ENCODE results near the gene MAP4K4. TPM values are rescaled to one million over a fixed set of nuclear protein-coding genes. Genes with fewer than 3 reads are reported as not detected.

Gene MAP4K4
- total and polyA plus RNA-seq, 2 of the 13 experiments (the other 11 are each of a cell fraction or from before 2014, with no cell fraction given), result 105 to 264 TPM

- TF ChIP-seq FOXP4 (CRISPR knock-in tag; IDR thresholded peaks at IDR 0.05), result no peak
- TF ChIP-seq ARHGAP35 (CRISPR knock-in tag; IDR thresholded peaks at IDR 0.05; ENCODE audit: borderline replicate concordance), result 0 out of 2 replicates have a peak, but pooled peaks have one; percentile 16
- TF ChIP-seq ZMYM4 (CRISPR knock-in tag; IDR thresholded peaks at IDR 0.05), result peak; percentile 75; the same call in 1 of the 2 replicates
- TF ChIP-seq U2AF2 (IDR thresholded peaks at IDR 0.05; ENCODE audit: low read depth, low read length), result no peak
- peak; percentile 69; the same call in 1 of the 2 replicates for TF ChIP-seq EEA1 (CRISPR knock-in tag; IDR thresholded peaks at IDR 0.05; ENCODE audit: borderline replicate concordance)
- peak; percentile 86 for TF ChIP-seq RFX5 (IDR thresholded peaks at IDR 0.05; ENCODE audit: low read depth, low read length)
- TF ChIP-seq ZFP37 (CRISPR knock-in tag; IDR thresholded peaks at IDR 0.05; ENCODE audit: borderline replicate concordance), result no peak
- peak; percentile 64 for TF ChIP-seq ZNF205 (CRISPR knock-in tag; IDR thresholded peaks at IDR 0.05)
- TF ChIP-seq AGO2 (optimal IDR thresholded peaks at IDR 0.05; ENCODE audit: low read depth, low read length), result peak; percentile 42
- TF ChIP-seq THAP9 (CRISPR knock-in tag; IDR thresholded peaks at IDR 0.05; ENCODE audit: borderline replicate concordance), result no peak
- TF ChIP-seq ZNF530 (CRISPR knock-in tag; IDR thresholded peaks at IDR 0.05; ENCODE audit: low read depth), result no peak
- peak; percentile 29 for TF ChIP-seq ZEB1 (IDR thresholded peaks at IDR 0.05; ENCODE audit: insufficient replicate concordance, low read depth)
- TF ChIP-seq ATF3 (CRISPR knock-in tag; IDR thresholded peaks at IDR 0.05), result 0 out of 2 replicates have a peak, but pooled peaks have one; percentile 6
- peak; percentile 77 for TF ChIP-seq ZNF331 (CRISPR knock-in tag; IDR thresholded peaks at IDR 0.05)
- TF ChIP-seq POLR2AphosphoS5 (IDR thresholded peaks at IDR 0.05; ENCODE audit: low read depth, low read length), result peak; percentile 43; the same call in 1 of the 2 replicates
- TF ChIP-seq POGZ (CRISPR knock-in tag; IDR thresholded peaks at IDR 0.05), result peak; percentile 73; the same call in 1 of the 2 replicates
- TF ChIP-seq SNRNP70 (IDR thresholded peaks at IDR 0.05; ENCODE audit: low read depth, low read length), result no peak
- TF ChIP-seq ZNF703 (CRISPR knock-in tag; IDR thresholded peaks at IDR 0.05; ENCODE audit: borderline replicate concordance), result no peak
- TF ChIP-seq KDM3A (CRISPR knock-in tag; IDR thresholded peaks at IDR 0.05; ENCODE audit: low read depth), result 0 out of 2 replicates have a peak, but pooled peaks have one; percentile 45
- TF ChIP-seq ZNF251 (CRISPR knock-in tag; IDR thresholded peaks at IDR 0.05), result no peak
- TF ChIP-seq ZNF296 (CRISPR knock-in tag; conservative IDR thresholded peaks at IDR 0.05), result no peak
- no peak for TF ChIP-seq PHF20 (CRISPR knock-in tag; IDR thresholded peaks at IDR 0.05)
- TF ChIP-seq ZNF329 (CRISPR knock-in tag; IDR thresholded peaks at IDR 0.05; ENCODE audit: low read depth), result 0 out of 2 replicates have a peak, but pooled peaks have one; percentile 31
Measured at GRCh38 chr2:101697124-101698013, at the start of gene MAP4K4 (continued).
